ENCODE measurements around the gene COL24A1. TPM values are rescaled to one million over a fixed set of nuclear protein-coding genes. Genes with fewer than 3 reads are reported as not detected.
A peak's percentile ranks its signal among the peaks of the same experiment; 100 is the strongest.

Gene COL24A1
- total RNA-seq, 4 donors from 2014 or later: 1.2 to 4.7 (median 3.3) TPM

- Histone ChIP-seq H3K4me3 (no peak overlapping the region), H3K27ac (no peak overlapping the region), H3K27me3 (no peaks in the 10 kb centered on the region), H3K9me3 (no peaks in the 10 kb centered on the region), H3K36me3 (no peaks in the 10 kb centered on the region), H3K4me1 (peaks cover 0 to 9% (median 0%) of the 10 kb centered on the region in 3 donors)
- TF ChIP-seq, protein P1, sequence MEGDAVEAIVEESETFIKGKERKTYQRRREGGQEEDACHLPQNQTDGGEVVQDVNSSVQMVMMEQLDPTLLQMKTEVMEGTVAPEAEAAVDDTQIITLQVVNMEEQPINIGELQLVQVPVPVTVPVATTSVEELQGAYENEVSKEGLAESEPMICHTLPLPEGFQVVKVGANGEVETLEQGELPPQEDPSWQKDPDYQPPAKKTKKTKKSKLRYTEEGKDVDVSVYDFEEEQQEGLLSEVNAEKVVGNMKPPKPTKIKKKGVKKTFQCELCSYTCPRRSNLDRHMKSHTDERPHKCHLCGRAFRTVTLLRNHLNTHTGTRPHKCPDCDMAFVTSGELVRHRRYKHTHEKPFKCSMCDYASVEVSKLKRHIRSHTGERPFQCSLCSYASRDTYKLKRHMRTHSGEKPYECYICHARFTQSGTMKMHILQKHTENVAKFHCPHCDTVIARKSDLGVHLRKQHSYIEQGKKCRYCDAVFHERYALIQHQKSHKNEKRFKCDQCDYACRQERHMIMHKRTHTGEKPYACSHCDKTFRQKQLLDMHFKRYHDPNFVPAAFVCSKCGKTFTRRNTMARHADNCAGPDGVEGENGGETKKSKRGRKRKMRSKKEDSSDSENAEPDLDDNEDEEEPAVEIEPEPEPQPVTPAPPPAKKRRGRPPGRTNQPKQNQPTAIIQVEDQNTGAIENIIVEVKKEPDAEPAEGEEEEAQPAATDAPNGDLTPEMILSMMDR (IDR thresholded peaks at IDR 0.05): no peak
- no peak for TF ChIP-seq POLR2AphosphoS5 (IDR thresholded peaks at IDR 0.05)
- TF ChIP-seq EP300 (IDR thresholded peaks at IDR 0.05): no peak
- peak; percentile 73 for ATAC-seq
- 73 to 75% methylated on average over 2 of the region's 2 CpGs for WGBS, 2 donors (ENCODE audit: low coverage in 1 of 2)
Measured at GRCh38 chr1:85936470-85936869, 220.1 kb downstream of the COL24A1 start.

DNA sequence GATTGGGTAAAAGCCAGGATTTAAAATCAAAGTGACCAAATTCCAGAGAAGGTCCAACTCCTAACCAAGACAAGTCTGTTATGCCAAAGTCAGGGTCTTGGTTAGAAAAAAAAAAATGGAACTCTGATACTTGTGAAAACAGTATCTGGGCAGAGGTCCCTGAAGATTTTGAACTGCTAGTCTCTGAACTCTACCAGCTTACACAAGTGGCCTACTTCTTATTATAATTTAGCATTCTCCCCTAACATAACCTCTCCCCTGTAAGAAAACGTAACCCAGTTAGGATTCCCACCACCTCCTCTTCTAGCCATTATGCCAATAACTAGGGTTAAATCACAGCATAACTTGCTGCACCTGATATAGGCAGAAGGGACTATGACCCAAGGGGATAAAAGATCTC lies 220.5 kb downstream of the COL24A1 start:
- no peaks in the 10 kb centered on the region for H3K27me3 ChIP-seq
- WGBS, 2 donors (ENCODE audit: low coverage in 1 of 2): 67 to 100% methylated on average over 1 of the region's 1 CpG
- H3K9me3 ChIP-seq: no peaks in the 10 kb centered on the region
- H3K27ac ChIP-seq: no peak overlapping the region
- no peaks in the 10 kb centered on the region for H3K36me3 ChIP-seq
- no peak for TF ChIP-seq EP300 (IDR thresholded peaks at IDR 0.05)
- no peak for TF ChIP-seq POLR2A (IDR thresholded peaks at IDR 0.05)
- TF ChIP-seq, protein P1 (IDR thresholded peaks at IDR 0.05): no peak
- no peak for TF ChIP-seq POLR2AphosphoS5 (IDR thresholded peaks at IDR 0.05)
- H3K4me1 ChIP-seq: peaks cover 0 to 9% (median 0%) of the 10 kb centered on the region in 3 donors
- H3K4me3 ChIP-seq: no peak overlapping the region
- no peak for ATAC-seq

GRCh38 chr1:85935234-85935633 lies 221.3 kb downstream of the COL24A1 start:
- no peak for ATAC-seq
- no peak overlapping the region for H3K4me3 ChIP-seq
- no peaks in the 10 kb centered on the region for H3K36me3 ChIP-seq
- no peaks in the 10 kb centered on the region for H3K27me3 ChIP-seq
- no peak overlapping the region for H3K27ac ChIP-seq
- TF ChIP-seq, protein P1 (IDR thresholded peaks at IDR 0.05): no peak
- TF ChIP-seq POLR2AphosphoS5 (IDR thresholded peaks at IDR 0.05) (no peak), POLR2A (IDR thresholded peaks at IDR 0.05) (no peak), EP300 (IDR thresholded peaks at IDR 0.05) (no peak)
- no peaks in the 10 kb centered on the region for H3K9me3 ChIP-seq
- WGBS, 2 donors (ENCODE audit: low coverage in 1 of 2): 58 to 69% methylated on average over 2 of the region's 2 CpGs
- peaks cover 0 to 9% (median 0%) of the 10 kb centered on the region in 3 donors for H3K4me1 ChIP-seq

GRCh38 chr1:85934516-85934915 lies 222.1 kb downstream of the COL24A1 start:
- ATAC-seq: no peak
- Histone ChIP-seq H3K27me3 (no peaks in the 10 kb centered on the region), H3K4me1 (peaks cover 0 to 9% (median 0%) of the 10 kb centered on the region in 3 donors), H3K36me3 (no peaks in the 10 kb centered on the region), H3K4me3 (no peak overlapping the region), H3K27ac (no peak overlapping the region), H3K9me3 (no peaks in the 10 kb centered on the region)
- TF ChIP-seq EP300 (IDR thresholded peaks at IDR 0.05) (no peak), POLR2A (IDR thresholded peaks at IDR 0.05) (no peak), POLR2AphosphoS5 (IDR thresholded peaks at IDR 0.05) (no peak)
- TF ChIP-seq, protein P1 (IDR thresholded peaks at IDR 0.05): no peak

DNA sequence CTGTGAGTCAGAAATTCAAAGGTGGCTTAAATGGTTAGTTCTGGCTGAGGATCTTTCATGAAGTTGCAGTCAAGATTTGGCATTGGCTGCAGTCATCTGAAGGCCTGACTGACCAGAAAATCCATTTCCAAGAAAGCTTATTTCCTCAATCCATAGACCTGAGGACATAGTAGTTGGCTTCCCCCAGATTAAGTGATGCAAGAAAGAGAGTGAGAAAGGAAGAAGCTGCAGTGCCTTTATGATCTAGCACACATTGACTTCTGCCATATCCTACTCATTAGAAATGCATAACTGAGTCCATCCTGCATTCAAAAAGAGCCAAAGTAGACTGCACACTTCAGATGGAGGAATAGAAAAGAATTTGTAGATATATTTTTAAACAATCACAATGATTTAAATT lies 222.6 kb downstream of the COL24A1 start:
- Histone ChIP-seq H3K27ac (no peak overlapping the region), H3K36me3 (no peaks in the 10 kb centered on the region), H3K4me3 (no peak overlapping the region), H3K4me1 (peaks cover 0 to 9% (median 0%) of the 10 kb centered on the region in 3 donors), H3K9me3 (no peaks in the 10 kb centered on the region), H3K27me3 (no peaks in the 10 kb centered on the region)
- peak; percentile 74 for ATAC-seq
- no peak for TF ChIP-seq EP300 (IDR thresholded peaks at IDR 0.05)
- TF ChIP-seq, protein P1 (IDR thresholded peaks at IDR 0.05): no peak
- no peak for TF ChIP-seq POLR2AphosphoS5 (IDR thresholded peaks at IDR 0.05)
- no peak for TF ChIP-seq POLR2A (IDR thresholded peaks at IDR 0.05)
